Duodenal mucosa (tissue), 2 donors: Measurements from ENCODE around the gene MYH10.

ENCODE experiments used
- H3K27ac ChIP-seq: one replicate; pipeline ENCODE4 v1.7.0; 2013; ENCODE audit warnings: low read depth, low read length
- H3K27me3 ChIP-seq, 2 donors: one replicate each; pipeline ENCODE4 v1.7.0; 2013; ENCODE audit warnings: low read length in 2 of 2, control low read depth in 1 of 2; ENCODE audit not compliant: insufficient read depth in 2 of 2, control insufficient read depth in 1 of 2
- H3K36me3 ChIP-seq, 2 donors: one replicate each; pipeline ENCODE4 v1.7.0; 2013; ENCODE audit warnings: low read length in 2 of 2, control low read depth in 1 of 2; ENCODE audit not compliant: insufficient read depth in 2 of 2, control insufficient read depth in 1 of 2
- H3K4me1 ChIP-seq, 2 donors: one replicate each; pipeline ENCODE4 v1.7.0; 2013; ENCODE audit warnings: low read length in 2 of 2, control low read depth in 1 of 2; ENCODE audit not compliant: insufficient read depth in 2 of 2, control insufficient read depth in 1 of 2
- H3K4me3 ChIP-seq, 2 donors: one replicate each; pipeline ENCODE4 v1.7.0; 2013; ENCODE audit warnings: low read length in 2 of 2, low read depth in 1 of 2
- H3K9ac ChIP-seq, 2 donors: one replicate each; pipeline ENCODE4 v1.7.0; 2013; ENCODE audit warnings: low read length in 2 of 2, low read depth in 1 of 2
- H3K9me3 ChIP-seq, 2 donors: one replicate each; pipeline ENCODE4 v1.7.0; 2013; ENCODE audit warnings: low read length in 2 of 2, control low read depth in 1 of 2; ENCODE audit not compliant: control insufficient read depth in 1 of 2

The MYH10 gene

GRCh38 chr17:8588877-8589554, 41.5 kb downstream of the MYH10 start:
- H3K27ac ChIP-seq: no peak overlapping the region
- no peak overlapping the region for H3K4me3 ChIP-seq
- H3K4me1 ChIP-seq: no peaks in the 10 kb centered on the region
- H3K27me3 ChIP-seq: no peaks in the 10 kb centered on the region
- H3K36me3 ChIP-seq: no peaks in the 10 kb centered on the region
- H3K9ac ChIP-seq: no peak overlapping the region
- H3K9me3 ChIP-seq: no peaks in the 10 kb centered on the region

GRCh38 chr17:8586766-8587165, 43.8 kb downstream of the MYH10 start:
- H3K9me3 ChIP-seq: no peaks in the 10 kb centered on the region
- H3K27me3 ChIP-seq: no peaks in the 10 kb centered on the region
- no peaks in the 10 kb centered on the region for H3K4me1 ChIP-seq
- no peak overlapping the region for H3K9ac ChIP-seq
- no peak overlapping the region for H3K4me3 ChIP-seq
- no peaks in the 10 kb centered on the region for H3K36me3 ChIP-seq
- H3K27ac ChIP-seq: no peak overlapping the region

- Histone ChIP-seq H3K9ac (no peak overlapping the region), H3K27ac (no peak overlapping the region), H3K9me3 (no peaks in the 10 kb centered on the region), H3K4me1 (peaks cover 0 to 2% of the 10 kb centered on the region in 2 donors), H3K36me3 (no peaks in the 10 kb centered on the region), H3K4me3 (no peak overlapping the region), H3K27me3 (no peaks in the 10 kb centered on the region)
Measured at GRCh38 chr17:8585911-8586310, 44.6 kb downstream of the MYH10 start.

GRCh38 chr17:8583954-8584353, 46.6 kb downstream of the MYH10 start:
- Histone ChIP-seq H3K27me3 (no peaks in the 10 kb centered on the region), H3K36me3 (no peaks in the 10 kb centered on the region), H3K9ac (no peak overlapping the region), H3K9me3 (no peaks in the 10 kb centered on the region), H3K27ac (no peak overlapping the region), H3K4me1 (peaks cover 0 to 3% of the 10 kb centered on the region in 2 donors), H3K4me3 (no peak overlapping the region)

- Histone ChIP-seq H3K27me3 (no peaks in the 10 kb centered on the region), H3K9me3 (no peaks in the 10 kb centered on the region), H3K4me3 (no peak overlapping the region), H3K36me3 (no peaks in the 10 kb centered on the region), H3K4me1 (peaks cover 0 to 3% of the 10 kb centered on the region in 2 donors), H3K9ac (no peak overlapping the region), H3K27ac (no peak overlapping the region)
Measured at GRCh38 chr17:8580952-8581658, 49.4 kb downstream of the MYH10 start.

- peaks cover 0 to 3% of the 10 kb centered on the region in 2 donors for H3K4me1 ChIP-seq
- H3K9ac ChIP-seq: no peak overlapping the region
- H3K27me3 ChIP-seq: no peaks in the 10 kb centered on the region
- no peak overlapping the region for H3K4me3 ChIP-seq
- no peaks in the 10 kb centered on the region for H3K36me3 ChIP-seq
- no peaks in the 10 kb centered on the region for H3K9me3 ChIP-seq
- H3K27ac ChIP-seq: no peak overlapping the region
Measured at GRCh38 chr17:8577868-8578267, 52.7 kb downstream of the MYH10 start.

- Histone ChIP-seq H3K9ac (no peak overlapping the region), H3K9me3 (no peaks in the 10 kb centered on the region), H3K27me3 (no peaks in the 10 kb centered on the region), H3K36me3 (no peaks in the 10 kb centered on the region), H3K27ac (no peak overlapping the region), H3K4me1 (peaks cover 0 to 3% of the 10 kb centered on the region in 2 donors), H3K4me3 (no peak overlapping the region)
Measured at GRCh38 chr17:8576559-8577294, 53.8 kb downstream of the MYH10 start.

- Histone ChIP-seq H3K4me1 (no peaks in the 10 kb centered on the region), H3K36me3 (no peaks in the 10 kb centered on the region), H3K9me3 (no peaks in the 10 kb centered on the region), H3K4me3 (no peak overlapping the region), H3K9ac (no peak overlapping the region), H3K27me3 (no peaks in the 10 kb centered on the region), H3K27ac (no peak overlapping the region)
Measured at GRCh38 chr17:8574687-8575086, 55.8 kb downstream of the MYH10 start.

GRCh38 chr17:8572764-8573163, 57.8 kb downstream of the MYH10 start:
- Histone ChIP-seq H3K4me1 (no peaks in the 10 kb centered on the region), H3K36me3 (no peaks in the 10 kb centered on the region)

GRCh38 chr17:8563981-8564602, 66.4 kb downstream of the MYH10 start:
- Histone ChIP-seq H3K27me3 (no peaks in the 10 kb centered on the region), H3K4me1 (no peaks in the 10 kb centered on the region), H3K9ac (no peak overlapping the region), H3K4me3 (no peak overlapping the region), H3K27ac (no peak overlapping the region), H3K36me3 (no peaks in the 10 kb centered on the region), H3K9me3 (no peaks in the 10 kb centered on the region)

More at GRCh38 chr17:8572764-8573163, 57.8 kb downstream of the MYH10 start:
- Histone ChIP-seq H3K4me3 (no peak overlapping the region), H3K9me3 (no peaks in the 10 kb centered on the region), H3K27ac (no peak overlapping the region), H3K9ac (no peak overlapping the region), H3K27me3 (no peaks in the 10 kb centered on the region)
